OCI-LY3 (cell line): Measurements from ENCODE around the gene ARHGAP15.

Source experiments
- EZH2phosphoT487 ChIP-seq: fragments of 200-600 bp; shearing (Covaris generic); IDR thresholded peaks from 2 replicates; pipeline ENCODE4 v1.6.1; 2018; ENCODE audit warnings: antibody characterized with exemption, mixed run types, low read depth
- TF ChIP-seq, protein P1 (sequence below): fragments of 200-600, 300-600 bp; sonication (generic); IDR thresholded peaks from 2 replicates; pipeline ENCODE4 v1.5.1; 2014; ENCODE audit warnings: antibody characterized with exemption, low read length, low read depth

DNA sequence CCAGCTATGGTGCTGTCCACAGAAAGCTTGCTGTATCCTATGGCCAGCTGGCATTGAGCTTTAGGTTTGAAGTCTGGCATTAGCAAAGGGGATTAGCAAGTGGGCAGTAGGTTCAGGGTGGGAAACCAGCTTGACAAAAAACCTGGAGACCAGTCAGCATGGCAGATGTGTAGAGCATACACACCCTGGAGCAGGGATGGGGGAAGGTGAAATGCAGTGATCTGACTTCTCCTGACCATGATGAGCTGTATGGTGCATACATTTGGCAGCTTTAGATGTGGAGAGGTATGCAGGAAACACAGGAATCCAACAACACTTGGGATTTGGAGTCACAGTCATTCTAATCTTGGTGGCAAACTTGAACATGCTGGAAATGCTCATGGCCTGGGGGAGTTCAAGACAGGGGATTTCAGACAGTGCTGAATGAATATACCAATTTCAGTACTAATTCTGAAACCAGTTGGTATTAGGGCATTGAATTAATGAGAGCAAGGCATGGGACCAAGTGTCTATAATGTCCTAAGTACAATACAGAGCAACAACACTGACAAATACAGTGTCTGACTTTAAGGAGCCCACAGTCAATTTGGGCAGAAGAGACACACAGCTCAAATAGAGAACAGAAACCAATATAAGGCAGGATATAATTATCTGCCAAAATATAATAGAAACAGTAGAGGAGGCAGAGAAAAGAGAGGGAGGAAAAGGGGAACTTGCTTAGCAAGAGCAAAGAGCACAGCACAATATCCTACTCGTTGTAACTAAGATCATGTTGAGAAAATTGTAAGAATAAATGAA, 11.8 kb downstream of the ARHGAP15 start:
- TF ChIP-seq, protein P1, sequence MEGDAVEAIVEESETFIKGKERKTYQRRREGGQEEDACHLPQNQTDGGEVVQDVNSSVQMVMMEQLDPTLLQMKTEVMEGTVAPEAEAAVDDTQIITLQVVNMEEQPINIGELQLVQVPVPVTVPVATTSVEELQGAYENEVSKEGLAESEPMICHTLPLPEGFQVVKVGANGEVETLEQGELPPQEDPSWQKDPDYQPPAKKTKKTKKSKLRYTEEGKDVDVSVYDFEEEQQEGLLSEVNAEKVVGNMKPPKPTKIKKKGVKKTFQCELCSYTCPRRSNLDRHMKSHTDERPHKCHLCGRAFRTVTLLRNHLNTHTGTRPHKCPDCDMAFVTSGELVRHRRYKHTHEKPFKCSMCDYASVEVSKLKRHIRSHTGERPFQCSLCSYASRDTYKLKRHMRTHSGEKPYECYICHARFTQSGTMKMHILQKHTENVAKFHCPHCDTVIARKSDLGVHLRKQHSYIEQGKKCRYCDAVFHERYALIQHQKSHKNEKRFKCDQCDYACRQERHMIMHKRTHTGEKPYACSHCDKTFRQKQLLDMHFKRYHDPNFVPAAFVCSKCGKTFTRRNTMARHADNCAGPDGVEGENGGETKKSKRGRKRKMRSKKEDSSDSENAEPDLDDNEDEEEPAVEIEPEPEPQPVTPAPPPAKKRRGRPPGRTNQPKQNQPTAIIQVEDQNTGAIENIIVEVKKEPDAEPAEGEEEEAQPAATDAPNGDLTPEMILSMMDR: no peak
- TF ChIP-seq EZH2phosphoT487: no peak
